Measurements from ENCODE around the gene SLC10A7. TPM values are rescaled to one million over a fixed set of nuclear protein-coding genes. Genes with fewer than 3 reads are reported as not detected.

SLC10A7 gene
- total and polyA plus RNA-seq, 2 of the 8 experiments (the other 6 are each of a cell fraction or from before 2014, with no cell fraction given), result 2.5 to 2.9 TPM

DNA sequence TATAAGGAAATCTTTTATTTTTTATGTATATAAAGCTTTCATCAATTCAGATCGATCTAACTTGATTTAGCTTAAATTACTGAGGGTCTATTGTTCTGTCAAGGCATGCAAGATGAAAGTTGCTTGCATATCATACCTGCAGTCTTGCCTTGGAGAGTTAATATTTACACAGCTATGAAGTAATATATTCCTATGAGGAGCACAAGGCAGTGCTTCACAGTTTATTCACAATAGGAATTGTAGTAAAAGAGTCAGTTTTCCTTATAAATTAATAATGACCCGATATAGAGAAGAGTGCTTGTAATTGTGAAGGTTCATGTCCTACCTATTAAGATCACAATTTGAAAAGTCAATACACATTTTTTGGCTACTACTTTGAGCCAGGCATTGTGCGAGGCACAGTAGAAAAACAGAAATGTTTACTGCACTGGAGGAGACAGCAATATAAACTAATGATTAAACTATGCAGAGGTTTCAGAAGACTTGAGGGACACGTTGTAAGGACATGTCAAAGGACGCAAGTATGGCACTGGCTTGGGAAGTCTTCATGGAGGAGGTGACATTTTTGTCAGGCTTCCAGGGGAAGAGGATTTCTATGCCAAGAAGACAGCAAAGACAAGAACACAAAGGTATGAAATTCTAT lies 268.6 kb downstream of the SLC10A7 start:
- Histone ChIP-seq H4K20me1 (replicated peaks in 1 of 2; ENCODE audit: control insufficient read depth in 1 of 2, insufficient read depth in 2 of 2, low read length in 2 of 2) (no peaks in the 10 kb centered on the region), H4K5ac (ENCODE audit: insufficient read length, low read depth, low read length) (no peak overlapping the region), H3K56ac (replicated peaks; ENCODE audit: insufficient read length, low read depth, low read length) (no peak overlapping the region), H3K27me3 (replicated peaks in 1 of 4; ENCODE audit: control insufficient read depth in 3 of 4, extremely low read depth in 1 of 4, insufficient read depth in 3 of 4, low read length in 3 of 4) (no peaks in the 10 kb centered on the region), H2AFZ (ENCODE audit: low read length) (no peak overlapping the region), H4K8ac (ENCODE audit: extremely low read depth, insufficient read depth, low read length) (no peak overlapping the region), H2BK5ac (ENCODE audit: low read depth, low read length) (no peak overlapping the region), H2BK12ac (ENCODE audit: low read depth, low read length) (no peak overlapping the region), H2BK120ac (replicated peaks; ENCODE audit: low read depth, low read length) (no peak overlapping the region), H2BK20ac (ENCODE audit: low read length) (no peak overlapping the region), H3K36me3 (ENCODE audit: control insufficient read depth in 2 of 4, insufficient read depth in 4 of 4, low read length in 3 of 4) (no peaks in the 10 kb centered on the region), H3K14ac (ENCODE audit: insufficient read length) (no peak overlapping the region), H3K27ac (ENCODE audit: low read depth, low read length) (no peak overlapping the region), H3K79me2 (ENCODE audit: control insufficient read depth in 1 of 2, insufficient read depth in 2 of 2, low read length in 2 of 2) (no peaks in the 10 kb centered on the region), H3K4me1 (replicated peaks in 1 of 4; ENCODE audit: control insufficient read depth in 3 of 4, insufficient read depth in 4 of 4, low read length in 3 of 4) (no peaks in the 10 kb centered on the region), H2BK15ac (ENCODE audit: low read length) (no peak overlapping the region), H2AK5ac (ENCODE audit: low read depth, low read length) (no peak overlapping the region), H4K91ac (replicated peaks; ENCODE audit: insufficient read length, low read length) (no peak overlapping the region), H3K4me3 (ENCODE audit: extremely low read depth in 1 of 4, insufficient read depth in 2 of 4, low read depth in 3 of 4, low read length in 4 of 4) (no peak overlapping the region), H3K23ac (ENCODE audit: insufficient read length) (no peak overlapping the region), H3K79me1 (ENCODE audit: low read depth, low read length) (no peaks in the 10 kb centered on the region), H3K9me3 (ENCODE audit: insufficient read depth in 2 of 2, low read depth in 1 of 2, low read length in 1 of 2) (no peaks in the 10 kb centered on the region), H3K4ac (replicated peaks; ENCODE audit: insufficient read length, low read depth, low read length) (no peak overlapping the region), H3K18ac (ENCODE audit: extremely low read depth, low read length) (no peak overlapping the region), H3K9ac (replicated peaks in 1 of 4; ENCODE audit: extremely low read depth in 1 of 4, low read depth in 3 of 4, low read length in 3 of 4) (no peak overlapping the region), H3K23me2 (ENCODE audit: low read depth, low read length) (no peaks in the 10 kb centered on the region), H3K4me2 (ENCODE audit: insufficient read depth in 1 of 2, low read depth in 2 of 2, low read length in 2 of 2) (no peak overlapping the region)
- no peak for DNase-seq (ENCODE audit: low read depth in 1 of 2, low spot score in 2 of 2)
- POLR2A ChIA-PET (ENCODE audit: partially characterized antibody), result no interaction called here
- 87% methylated on average over 5 of the region's 5 CpGs; no CpG with 5 or more reads in 1 of the 2 experiments for WGBS, 2 experiments (ENCODE audit: extremely low coverage in 1 of 2, insufficient coverage in 1 of 2, insufficient read length in 1 of 2, insufficient replicate concordance in 2 of 2, low coverage in 1 of 2, low lambda C conversion rate in 2 of 2, missing lambda C conversion rate in 1 of 2)
- TF ChIP-seq RAD21 (IDR thresholded peaks at IDR 0.05 in 1 of 2, conservative IDR thresholded peaks at IDR 0.05 in 1 of 2; ENCODE audit: low read depth in 2 of 2, low read length in 2 of 2) (no peak), SAP30 (IDR thresholded peaks at IDR 0.05; ENCODE audit: insufficient read depth, insufficient replicate concordance, low read length) (no peak), ASH2L (IDR thresholded peaks at IDR 0.05; ENCODE audit: low read length) (no peak), YY1 (IDR thresholded peaks at IDR 0.05; ENCODE audit: low read depth, low read length) (no peak), CBX5 (IDR thresholded peaks at IDR 0.05; ENCODE audit: low read depth, low read length) (no peak), CHD1 (IDR thresholded peaks at IDR 0.05; ENCODE audit: low read depth, low read length) (no peak), SP1 (IDR thresholded peaks at IDR 0.05; ENCODE audit: low read depth, low read length) (no peak), PHF8 (conservative IDR thresholded peaks at IDR 0.05; ENCODE audit: low read depth, low read length) (no peak), HDAC6 (IDR thresholded peaks at IDR 0.05; ENCODE audit: low read depth, low read length) (no peak), SIRT6 (IDR thresholded peaks at IDR 0.05; ENCODE audit: low read length) (no peak), KDM4A (IDR thresholded peaks at IDR 0.05; ENCODE audit: low read depth, low read length, severe bottlenecking) (no peak), POLR2A (IDR thresholded peaks at IDR 0.05; ENCODE audit: control extremely low read depth in 1 of 2, low read depth in 2 of 2, low read length in 2 of 2) (no peak), POU5F1 (IDR thresholded peaks at IDR 0.05; ENCODE audit: low read depth, low read length) (no peak), TAF7 (optimal IDR thresholded peaks at IDR 0.05; ENCODE audit: borderline replicate concordance, low read depth, low read length) (no peak), RBBP5 (IDR thresholded peaks at IDR 0.05; ENCODE audit: borderline replicate concordance, low read depth, low read length) (no peak)
- no peak for FAIRE-seq
- CTCF ChIA-PET (ENCODE audit: partially characterized antibody), result interaction anchor here (0.6 kb wide), 2 partner anchors 21 to 752 kb away, joined by 3 to 4 read pairs; no protein-coding TSS in a partner anchor
